HG02642 (cell line): ENCODE measurements around the gene C6orf15.

ENCODE experiments used
- ATAC-seq: cut with Tn5 transposase; IDR thresholded peaks from one replicate; pipeline ENCODE4 v1.9.1; 2021; ENCODE audit warnings: mild to moderate bottlenecking; ENCODE audit not compliant: unreplicated experiment, poor library complexity

The C6orf15 gene

DNA sequence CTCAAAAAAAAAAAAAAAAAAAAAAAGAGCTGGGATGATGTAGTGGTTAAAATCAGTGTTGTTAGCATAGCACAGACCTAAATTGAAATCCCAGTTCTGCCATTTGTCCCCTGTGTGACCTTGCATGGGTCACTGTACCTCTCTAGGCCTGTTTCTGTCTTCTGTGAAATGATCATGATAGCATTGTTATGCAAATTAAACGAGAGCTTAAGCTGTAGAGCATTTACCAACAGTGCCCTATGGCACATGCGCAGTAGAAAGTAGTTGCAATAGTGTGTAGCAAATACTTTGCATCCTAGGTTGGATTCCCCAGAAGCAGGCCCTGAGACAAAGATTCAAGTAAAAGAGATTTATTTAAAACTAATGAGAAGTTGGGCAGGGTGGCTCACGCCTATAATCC, 19.2 kb upstream of the C6orf15 start:
- ATAC-seq = no peak

GRCh38 chr6:31130751-31131150, 18.4 kb upstream of the C6orf15 start:
- no peak for ATAC-seq

- ATAC-seq = no peak
Observed at GRCh38 chr6:31129130-31129529, 16.8 kb upstream of the C6orf15 start.

GRCh38 chr6:31128093-31128676, 15.8 kb upstream of the C6orf15 start:
- ATAC-seq = no peak

DNA sequence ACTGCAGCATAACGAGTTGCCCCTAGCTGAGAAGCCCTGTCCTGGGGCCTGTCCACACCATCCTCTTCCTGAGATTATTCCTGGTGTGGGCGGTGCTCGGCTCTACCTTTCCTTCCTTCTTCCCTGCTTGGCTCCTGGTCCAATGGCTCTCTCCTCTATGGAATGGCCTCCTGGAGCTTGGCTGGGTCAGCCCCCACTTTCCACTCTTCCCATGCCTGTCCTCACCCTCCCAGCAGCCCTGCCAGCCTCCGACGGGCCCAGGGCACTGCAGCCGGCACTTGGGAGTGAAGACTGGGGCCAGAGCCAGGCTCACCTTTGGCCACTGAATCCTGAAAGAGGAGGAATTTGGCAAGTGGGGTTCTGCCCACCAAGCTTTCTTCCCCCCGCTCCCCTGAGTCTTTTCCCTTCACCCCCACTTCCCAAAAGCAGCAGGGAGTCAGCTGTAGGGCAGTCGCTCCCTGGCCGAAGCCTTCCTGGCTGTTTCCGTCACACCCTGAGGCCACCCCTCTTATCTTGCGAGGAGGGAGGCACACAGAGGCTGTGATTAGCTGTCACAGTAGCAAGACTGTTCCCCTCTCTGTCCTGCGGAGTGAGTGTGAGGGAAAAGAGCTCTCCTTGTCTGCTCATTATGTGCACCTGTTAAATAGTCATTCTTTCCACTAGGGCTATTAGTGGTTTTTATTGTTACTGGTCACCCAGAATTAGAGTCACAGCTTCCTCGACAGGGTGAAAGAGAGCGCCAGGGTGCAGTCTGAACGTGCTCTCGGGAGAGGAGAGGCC, 14.2 kb upstream of the C6orf15 start:
- no peak for ATAC-seq

DNA sequence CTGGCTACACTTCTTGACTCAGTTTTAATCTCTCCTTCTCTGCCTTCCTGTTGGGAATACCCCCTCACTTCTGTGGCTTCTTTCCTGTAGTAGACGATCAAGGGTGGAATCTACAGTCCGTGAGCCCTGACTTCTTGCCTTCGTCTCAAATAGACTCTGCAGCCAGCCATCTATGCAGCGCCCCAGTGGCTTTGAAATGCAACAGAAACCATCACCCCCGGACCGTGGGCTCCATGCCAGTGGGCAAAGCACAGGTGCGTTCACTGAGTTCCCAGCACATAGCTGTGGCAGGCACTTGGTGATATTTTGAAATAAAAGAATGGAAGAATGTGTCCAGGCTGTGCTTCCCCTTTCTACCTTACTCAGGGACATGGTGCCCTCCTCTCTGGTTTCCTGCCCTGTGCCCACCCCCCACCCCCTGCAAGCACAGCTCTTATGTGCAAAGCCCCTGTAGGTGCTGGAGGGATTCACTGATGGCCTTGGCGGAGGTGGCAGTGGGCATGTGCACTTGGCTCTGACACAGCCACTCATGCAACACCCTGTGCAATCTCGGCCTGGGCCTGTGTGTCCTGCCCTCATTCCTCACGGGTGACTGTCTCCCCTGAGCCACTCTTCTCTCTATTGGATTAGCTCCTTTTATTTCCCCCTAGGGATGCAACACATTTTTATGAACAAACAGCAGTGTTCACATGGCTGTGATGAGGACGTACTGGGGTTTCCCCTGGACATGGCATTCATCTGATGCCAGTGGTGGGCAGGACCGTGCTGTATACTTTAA, 13.4 kb upstream of the C6orf15 start:
- ATAC-seq = no peak

DNA sequence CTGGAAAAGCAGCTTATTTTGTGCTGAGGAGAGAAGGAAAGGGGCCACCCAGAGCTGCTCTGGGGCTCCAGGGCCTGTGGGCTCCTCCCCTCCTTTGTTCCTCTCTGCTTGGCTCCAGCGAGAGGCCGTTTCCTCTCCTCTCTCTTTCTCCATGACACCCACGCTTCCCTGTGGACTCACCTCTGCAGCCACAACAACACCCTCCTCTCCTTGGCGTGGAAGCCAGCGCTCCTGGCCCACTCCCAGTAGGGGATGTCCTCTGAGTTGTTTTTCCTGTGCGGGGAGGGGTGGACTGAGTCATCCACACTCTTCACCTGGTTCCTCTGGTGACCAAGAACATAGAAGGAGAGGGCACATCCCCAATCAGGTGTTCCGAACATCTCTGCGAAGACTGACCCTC, 12.8 kb upstream of the C6orf15 start:
- ATAC-seq = no peak

DNA sequence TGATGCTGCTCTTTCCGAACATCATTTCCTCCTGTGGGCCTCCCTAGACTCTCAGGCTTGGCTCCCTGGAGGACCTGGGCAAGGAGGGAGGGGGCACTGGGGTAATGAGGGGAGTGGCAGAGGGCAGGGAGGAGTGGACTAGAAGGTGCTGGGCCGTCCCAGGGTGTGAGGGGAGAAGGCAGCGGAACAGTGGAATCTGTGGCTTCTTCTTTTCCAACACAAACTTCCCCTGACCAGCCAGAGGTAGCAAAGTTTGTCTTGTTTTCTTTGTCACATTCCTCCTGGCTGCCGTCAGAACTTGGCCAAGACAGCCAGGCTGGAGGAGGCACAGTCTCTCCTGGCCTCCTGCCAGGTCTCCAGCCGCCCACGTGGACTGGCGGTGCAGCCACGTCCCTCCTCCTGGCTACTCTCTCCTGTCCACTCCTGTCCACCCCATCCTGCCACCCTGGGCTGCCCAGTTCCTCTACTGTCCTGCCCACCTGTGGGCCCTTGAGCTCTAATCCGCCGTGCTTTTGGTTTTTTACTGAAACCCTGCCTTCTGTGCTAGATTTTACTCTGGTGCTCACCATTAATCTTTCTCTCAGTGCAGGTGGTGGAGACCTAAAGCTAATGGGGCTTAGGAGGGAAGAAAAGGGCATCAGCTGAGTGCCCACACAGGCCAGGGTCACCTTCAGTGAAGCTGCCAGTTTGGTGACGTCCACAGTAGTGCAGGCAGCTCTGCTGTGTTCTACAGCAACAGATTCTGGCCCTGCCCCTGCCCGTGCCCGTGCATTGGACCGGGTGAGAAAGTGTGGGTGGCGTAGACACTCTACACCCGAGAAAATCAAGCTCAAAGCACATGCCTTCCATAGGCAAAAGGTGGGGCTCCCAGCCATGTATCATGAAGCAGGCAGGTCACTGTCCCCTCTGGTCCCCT, 10.7 kb upstream of the C6orf15 start:
- ATAC-seq = no peak

DNA sequence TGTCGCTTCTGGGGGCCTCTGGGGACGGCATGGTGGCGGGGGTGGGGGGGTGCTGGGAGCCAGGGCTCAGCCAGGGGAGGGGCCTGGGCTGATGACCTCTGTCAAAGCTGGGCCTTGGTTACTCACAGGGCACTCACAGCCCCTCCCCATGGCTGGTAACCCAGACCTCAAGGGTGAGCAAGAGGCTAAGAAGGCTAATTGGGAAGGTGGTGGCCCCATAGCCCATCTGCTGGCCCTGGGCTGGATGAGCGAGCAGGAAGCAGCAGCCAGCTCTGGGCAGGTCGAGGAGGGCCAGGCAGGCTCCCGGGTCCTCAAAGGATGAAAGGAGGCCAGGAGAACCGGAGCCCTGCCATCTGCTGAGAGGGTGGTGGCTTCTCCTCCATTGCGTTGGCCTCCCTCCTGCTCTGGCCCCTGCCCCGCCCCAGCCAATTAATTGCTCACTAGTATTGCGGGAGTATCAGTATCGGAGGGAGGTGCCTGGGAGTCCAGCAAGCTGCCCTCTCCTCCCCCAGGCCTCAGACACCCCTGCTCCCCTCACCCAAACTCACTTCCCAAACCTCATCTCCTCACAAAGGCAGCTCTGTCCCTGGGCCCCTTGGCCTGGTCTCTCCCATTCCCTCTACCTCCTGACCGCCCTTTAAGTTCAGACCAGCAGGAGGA, 8.9 kb upstream of the C6orf15 start:
- no peak for ATAC-seq

- ATAC-seq = no peak
Observed at GRCh38 chr6:31120151-31120915, 8.0 kb upstream of the C6orf15 start, which contains the start of gene CDSN. Gene CDSN (minus strand): TSS chr6:31120446. CDS start chr6:31120419, 27 bp downstream.

- ATAC-seq = no peak
Observed at GRCh38 chr6:31118178-31118577, 5.8 kb upstream of the C6orf15 start.

- no peak for ATAC-seq
Observed at GRCh38 chr6:31116661-31117385, 4.4 kb upstream of the C6orf15 start.

- no peak for ATAC-seq
Observed at GRCh38 chr6:31115941-31116560, 3.7 kb upstream of the C6orf15 start.

GRCh38 chr6:31114970-31115849, 2.8 kb upstream of the C6orf15 start:
- no peak for ATAC-seq

GRCh38 chr6:31114541-31114878, 2.1 kb upstream of the C6orf15 start, which contains the start of gene PSORS1C1:
Gene PSORS1C1 (plus strand): TSS chr6:31114800. CDS start chr6:31129633, 14,833 bp downstream.
- ATAC-seq = no peak

- no peak for ATAC-seq
Observed at GRCh38 chr6:31113861-31114540, 1.6 kb upstream of the C6orf15 start.
